ENCODE results near the gene ARHGEF11. TPM values are rescaled to one million over a fixed set of nuclear protein-coding genes. Genes with fewer than 3 reads are reported as not detected.

ARHGEF11 gene
- total and polyA plus RNA-seq, 9 of the 15 experiments (the other 6 are each of a cell fraction or from before 2014, with no cell fraction given) = 0.14 to 15.5 (median 9.0) TPM

DNA sequence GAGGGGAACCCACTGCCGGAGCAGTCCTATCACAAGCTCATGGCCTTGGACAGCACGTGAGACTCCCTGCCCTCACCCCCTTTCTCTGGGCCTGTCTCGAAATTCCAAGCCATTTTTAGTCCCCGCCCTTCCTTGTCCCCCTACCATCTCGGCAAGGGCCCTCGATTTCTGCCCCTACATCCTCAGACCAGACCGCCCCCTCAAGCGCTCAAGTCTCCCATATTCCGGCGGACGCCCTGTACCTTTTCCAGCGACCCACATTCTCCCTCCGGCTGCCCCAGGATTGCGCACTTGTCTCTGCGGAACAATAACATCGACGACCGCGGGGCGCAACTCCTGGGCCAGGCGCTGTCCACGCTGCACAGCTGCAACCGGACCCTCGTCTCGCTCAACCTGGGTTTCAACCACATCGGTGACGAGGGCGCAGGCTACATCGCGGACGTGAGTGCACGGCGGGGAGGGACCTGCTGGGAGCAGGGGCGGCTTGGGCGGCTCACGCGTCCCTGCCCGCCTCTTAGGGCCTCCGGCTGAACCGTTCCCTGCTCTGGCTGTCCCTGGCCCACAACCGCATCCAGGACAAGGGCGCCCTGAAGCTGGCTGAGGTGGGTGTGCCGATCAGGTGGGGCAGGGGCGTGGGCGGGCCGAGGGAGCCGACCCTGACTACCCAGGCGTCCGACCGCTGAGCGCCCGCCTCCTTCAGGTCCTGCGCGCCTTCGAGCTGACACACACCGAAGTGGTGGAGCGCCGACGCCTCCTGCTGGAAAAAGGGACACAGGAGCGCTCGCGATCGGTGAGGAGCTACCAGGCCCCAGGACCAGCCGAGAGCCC is 118.1 kb downstream of the ARHGEF11 start (continued):
- TF ChIP-seq, protein P1, sequence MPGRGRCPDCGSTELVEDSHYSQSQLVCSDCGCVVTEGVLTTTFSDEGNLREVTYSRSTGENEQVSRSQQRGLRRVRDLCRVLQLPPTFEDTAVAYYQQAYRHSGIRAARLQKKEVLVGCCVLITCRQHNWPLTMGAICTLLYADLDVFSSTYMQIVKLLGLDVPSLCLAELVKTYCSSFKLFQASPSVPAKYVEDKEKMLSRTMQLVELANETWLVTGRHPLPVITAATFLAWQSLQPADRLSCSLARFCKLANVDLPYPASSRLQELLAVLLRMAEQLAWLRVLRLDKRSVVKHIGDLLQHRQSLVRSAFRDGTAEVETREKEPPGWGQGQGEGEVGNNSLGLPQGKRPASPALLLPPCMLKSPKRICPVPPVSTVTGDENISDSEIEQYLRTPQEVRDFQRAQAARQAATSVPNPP (IDR thresholded peaks at IDR 0.05; ENCODE audit: borderline replicate concordance, insufficient read depth, insufficient read length) = no peak
- TF ChIP-seq STAG1 (CRISPR knock-in tag; IDR thresholded peaks at IDR 0.05; ENCODE audit: borderline replicate concordance) = peak; percentile 78
- TF ChIP-seq NONO (IDR thresholded peaks at IDR 0.05; ENCODE audit: low read depth in 2 of 2, low read length in 1 of 2) = 0 out of 4 replicates have a peak, but pooled peaks of 1 of the 2 experiments have one; percentile 20
- TF ChIP-seq FOXM1 (IDR thresholded peaks at IDR 0.05; ENCODE audit: low read depth) = no peak
- 0 out of 2 replicates have a peak, but pooled peaks have one; percentile 66 for TF ChIP-seq FOXM1 (CRISPR knock-in tag; IDR thresholded peaks at IDR 0.05; ENCODE audit: low read depth)
- no peak for TF ChIP-seq TARDBP (IDR thresholded peaks at IDR 0.05)
- TF ChIP-seq, protein P2, sequence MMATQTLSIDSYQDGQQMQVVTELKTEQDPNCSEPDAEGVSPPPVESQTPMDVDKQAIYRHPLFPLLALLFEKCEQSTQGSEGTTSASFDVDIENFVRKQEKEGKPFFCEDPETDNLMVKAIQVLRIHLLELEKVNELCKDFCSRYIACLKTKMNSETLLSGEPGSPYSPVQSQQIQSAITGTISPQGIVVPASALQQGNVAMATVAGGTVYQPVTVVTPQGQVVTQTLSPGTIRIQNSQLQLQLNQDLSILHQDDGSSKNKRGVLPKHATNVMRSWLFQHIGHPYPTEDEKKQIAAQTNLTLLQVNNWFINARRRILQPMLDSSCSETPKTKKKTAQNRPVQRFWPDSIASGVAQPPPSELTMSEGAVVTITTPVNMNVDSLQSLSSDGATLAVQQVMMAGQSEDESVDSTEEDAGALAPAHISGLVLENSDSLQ (IDR thresholded peaks at IDR 0.05) = no peak
- no peak for TF ChIP-seq TAF9B (IDR thresholded peaks at IDR 0.05; ENCODE audit: partially characterized antibody)
- TF ChIP-seq, protein P3, sequence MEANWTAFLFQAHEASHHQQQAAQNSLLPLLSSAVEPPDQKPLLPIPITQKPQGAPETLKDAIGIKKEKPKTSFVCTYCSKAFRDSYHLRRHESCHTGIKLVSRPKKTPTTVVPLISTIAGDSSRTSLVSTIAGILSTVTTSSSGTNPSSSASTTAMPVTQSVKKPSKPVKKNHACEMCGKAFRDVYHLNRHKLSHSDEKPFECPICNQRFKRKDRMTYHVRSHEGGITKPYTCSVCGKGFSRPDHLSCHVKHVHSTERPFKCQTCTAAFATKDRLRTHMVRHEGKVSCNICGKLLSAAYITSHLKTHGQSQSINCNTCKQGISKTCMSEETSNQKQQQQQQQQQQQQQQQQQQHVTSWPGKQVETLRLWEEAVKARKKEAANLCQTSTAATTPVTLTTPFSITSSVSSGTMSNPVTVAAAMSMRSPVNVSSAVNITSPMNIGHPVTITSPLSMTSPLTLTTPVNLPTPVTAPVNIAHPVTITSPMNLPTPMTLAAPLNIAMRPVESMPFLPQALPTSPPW (CRISPR knock-in tag; IDR thresholded peaks at IDR 0.05) = 0 out of 2 replicates have a peak, but pooled peaks have one; percentile 25
- no peak for TF ChIP-seq HNRNPK (IDR thresholded peaks at IDR 0.05; ENCODE audit: low read depth, low read length, poor library complexity, severe bottlenecking)
- TF ChIP-seq, protein P4, sequence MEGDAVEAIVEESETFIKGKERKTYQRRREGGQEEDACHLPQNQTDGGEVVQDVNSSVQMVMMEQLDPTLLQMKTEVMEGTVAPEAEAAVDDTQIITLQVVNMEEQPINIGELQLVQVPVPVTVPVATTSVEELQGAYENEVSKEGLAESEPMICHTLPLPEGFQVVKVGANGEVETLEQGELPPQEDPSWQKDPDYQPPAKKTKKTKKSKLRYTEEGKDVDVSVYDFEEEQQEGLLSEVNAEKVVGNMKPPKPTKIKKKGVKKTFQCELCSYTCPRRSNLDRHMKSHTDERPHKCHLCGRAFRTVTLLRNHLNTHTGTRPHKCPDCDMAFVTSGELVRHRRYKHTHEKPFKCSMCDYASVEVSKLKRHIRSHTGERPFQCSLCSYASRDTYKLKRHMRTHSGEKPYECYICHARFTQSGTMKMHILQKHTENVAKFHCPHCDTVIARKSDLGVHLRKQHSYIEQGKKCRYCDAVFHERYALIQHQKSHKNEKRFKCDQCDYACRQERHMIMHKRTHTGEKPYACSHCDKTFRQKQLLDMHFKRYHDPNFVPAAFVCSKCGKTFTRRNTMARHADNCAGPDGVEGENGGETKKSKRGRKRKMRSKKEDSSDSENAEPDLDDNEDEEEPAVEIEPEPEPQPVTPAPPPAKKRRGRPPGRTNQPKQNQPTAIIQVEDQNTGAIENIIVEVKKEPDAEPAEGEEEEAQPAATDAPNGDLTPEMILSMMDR (IDR thresholded peaks at IDR 0.05 in 2 of 3, conservative IDR thresholded peaks at IDR 0.05 in 1 of 3; ENCODE audit: insufficient read depth in 2 of 3, low read depth in 1 of 3, low read length in 3 of 3) = peak; percentile 77 to 92 (median 81)
- TF ChIP-seq NEUROD1 (IDR thresholded peaks at IDR 0.05; ENCODE audit: borderline replicate concordance, low read depth, low read length, partially characterized antibody) = no peak
- TF ChIP-seq, protein P5, sequence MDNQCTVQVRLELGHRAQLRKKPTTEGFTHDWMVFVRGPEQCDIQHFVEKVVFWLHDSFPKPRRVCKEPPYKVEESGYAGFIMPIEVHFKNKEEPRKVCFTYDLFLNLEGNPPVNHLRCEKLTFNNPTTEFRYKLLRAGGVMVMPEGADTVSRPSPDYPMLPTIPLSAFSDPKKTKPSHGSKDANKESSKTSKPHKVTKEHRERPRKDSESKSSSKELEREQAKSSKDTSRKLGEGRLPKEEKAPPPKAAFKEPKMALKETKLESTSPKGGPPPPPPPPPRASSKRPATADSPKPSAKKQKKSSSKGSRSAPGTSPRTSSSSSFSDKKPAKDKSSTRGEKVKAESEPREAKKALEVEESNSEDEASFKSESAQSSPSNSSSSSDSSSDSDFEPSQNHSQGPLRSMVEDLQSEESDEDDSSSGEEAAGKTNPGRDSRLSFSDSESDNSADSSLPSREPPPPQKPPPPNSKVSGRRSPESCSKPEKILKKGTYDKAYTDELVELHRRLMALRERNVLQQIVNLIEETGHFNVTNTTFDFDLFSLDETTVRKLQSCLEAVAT (IDR thresholded peaks at IDR 0.05) = peak in 1 of 2 experiments; percentile 65; a peak in 1 of 4 replicates
- TF ChIP-seq CTBP1 (IDR thresholded peaks at IDR 0.05; ENCODE audit: borderline replicate concordance) = peak; percentile 38; the same call in 1 of the 2 replicates
- TF ChIP-seq, protein P6, sequence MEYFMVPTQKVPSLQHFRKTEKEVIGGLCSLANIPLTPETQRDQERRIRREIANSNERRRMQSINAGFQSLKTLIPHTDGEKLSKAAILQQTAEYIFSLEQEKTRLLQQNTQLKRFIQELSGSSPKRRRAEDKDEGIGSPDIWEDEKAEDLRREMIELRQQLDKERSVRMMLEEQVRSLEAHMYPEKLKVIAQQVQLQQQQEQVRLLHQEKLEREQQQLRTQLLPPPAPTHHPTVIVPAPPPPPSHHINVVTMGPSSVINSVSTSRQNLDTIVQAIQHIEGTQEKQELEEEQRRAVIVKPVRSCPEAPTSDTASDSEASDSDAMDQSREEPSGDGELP (CRISPR knock-in tag; IDR thresholded peaks at IDR 0.05; ENCODE audit: borderline replicate concordance) = peak; percentile 57; the same call in 1 of the 2 replicates
- TF ChIP-seq NFATC3 (IDR thresholded peaks at IDR 0.05) = no peak
- 0 out of 2 replicates have a peak, but pooled peaks have one; percentile 14 for TF ChIP-seq ESRRA (IDR thresholded peaks at IDR 0.05; ENCODE audit: borderline replicate concordance, low read depth)
- no peak for TF ChIP-seq FOSL1 (tag; conservative IDR thresholded peaks at IDR 0.05)

Data from K562 (cell line).